IMR-90 (cell line): ENCODE measurements around the gene FOXN3. TPM values are rescaled to one million over a fixed set of nuclear protein-coding genes. Genes with fewer than 3 reads are reported as not detected.

ENCODE experiments used
- ATAC-seq: fragments of 200-7000 bp; cut with Tn5 transposase; 2 replicates; pipeline ENCODE4 v1.9.1; 2020; ENCODE audit warnings: low read depth, mild to moderate bottlenecking, moderate library complexity
- BruUV-seq: library from RNA; stranded (reverse); fragments of 400-500 nt; replicated peaks from 2 replicates; lab custom pipeline; 2021; lab: Mats Ljungman, UMichigan
- CTCF ChIA-PET: fragments of 300-600 bp; formaldehyde crosslinking; extraction: SDS; loops from one replicate; lab custom pipeline; 2021; ENCODE audit warnings: antibody characterized with exemption; lab: Yijun Ruan, JAX
- POLR2A ChIA-PET: fragments of 300-600 bp; sonication (Branson Sonifier 250); formaldehyde crosslinking; loops from one replicate; lab custom pipeline; 2022; ENCODE audit warnings: antibody characterized with exemption; ENCODE audit not compliant: unreplicated experiment; lab: Charles Lee
- DNase-seq: peaks from one replicate; pipeline ENCODE4 v3.0.0; 2013
- H2AFZ ChIP-seq: replicated peaks from 2 replicates; pipeline ENCODE3; 2013; ENCODE audit warnings: low read length, mild to moderate bottlenecking; ENCODE audit not compliant: poor library complexity
- H2AK5ac ChIP-seq: 2 replicates; pipeline ENCODE4 v1.6.1; 2013; ENCODE audit warnings: low read depth, low read length, inconsistent platforms
- H2AK9ac ChIP-seq: replicated peaks from 2 replicates; pipeline ENCODE3; 2013; ENCODE audit warnings: mild to moderate bottlenecking, low read depth, low read length, moderate library complexity; ENCODE audit not compliant: poor library complexity
- H2BK120ac ChIP-seq: 2 replicates; pipeline ENCODE4 v1.6.1; 2013; ENCODE audit warnings: low read depth, low read length, inconsistent platforms
- H2BK15ac ChIP-seq: 3 replicates; pipeline ENCODE4 v1.6.1; 2013; ENCODE audit warnings: low read depth, low read length, inconsistent platforms
- H2BK20ac ChIP-seq: 2 replicates; pipeline ENCODE4 v1.6.1; 2013; ENCODE audit warnings: low read depth, mild to moderate bottlenecking, inconsistent platforms, low read length, moderate library complexity
- H2BK5ac ChIP-seq: 2 replicates; pipeline ENCODE4 v1.6.1; 2013; ENCODE audit warnings: mild to moderate bottlenecking, low read depth, low read length, inconsistent platforms; ENCODE audit not compliant: poor library complexity, severe bottlenecking
- H3K14ac ChIP-seq: replicated peaks from 2 replicates; pipeline ENCODE4 v1.6.1; 2013; ENCODE audit warnings: low read depth, low read length, inconsistent platforms
- H3K18ac ChIP-seq: 2 replicates; pipeline ENCODE4 v1.6.1; 2013; ENCODE audit warnings: low read depth, low read length, control low read depth
- H3K23ac ChIP-seq: 2 replicates; pipeline ENCODE4 v1.6.1; 2013; ENCODE audit warnings: low read depth, low read length, inconsistent platforms
- H3K27ac ChIP-seq: 2 replicates; pipeline ENCODE4 v1.5.1; 2013; ENCODE audit warnings: mild to moderate bottlenecking, control low read depth, low read length; ENCODE audit not compliant: insufficient read depth
- H3K27me3 ChIP-seq: 2 replicates; pipeline ENCODE4 v1.6.1; 2013; ENCODE audit warnings: low read length; ENCODE audit not compliant: control insufficient read depth, insufficient read depth
- H3K36me3 ChIP-seq: 2 replicates; pipeline ENCODE4 v1.6.1; 2013; ENCODE audit warnings: low read length, mixed read lengths; ENCODE audit not compliant: control insufficient read depth, insufficient read depth
- H3K4ac ChIP-seq: 2 replicates; pipeline ENCODE4 v1.6.1; 2013; ENCODE audit warnings: low read depth, low read length, inconsistent platforms
- H3K4me1 ChIP-seq: 2 replicates; pipeline ENCODE4 v1.6.1; 2013; ENCODE audit warnings: low read length, mixed read lengths; ENCODE audit not compliant: control insufficient read depth, insufficient read depth
- H3K4me2 ChIP-seq: 2 replicates; pipeline ENCODE4 v1.6.1; 2013; ENCODE audit warnings: low read depth, mild to moderate bottlenecking, control low read depth, low read length, moderate library complexity
- H3K4me3 ChIP-seq: 2 replicates; pipeline ENCODE4 v1.5.1; 2013; ENCODE audit warnings: low read depth, mild to moderate bottlenecking, control low read depth, low read length, moderate library complexity; ENCODE audit not compliant: insufficient read depth
- H3K56ac ChIP-seq: 2 replicates; pipeline ENCODE4 v1.6.1; 2013; ENCODE audit warnings: low read length, inconsistent platforms; ENCODE audit not compliant: insufficient read depth; ENCODE audit errors: extremely low read depth
- H3K79me1 ChIP-seq, 2 experiments: 2 replicates each; pipeline ENCODE4 v1.6.1; 2013; ENCODE audit warnings: low read length in 2 of 2, inconsistent platforms in 1 of 2, low read depth in 1 of 2
- H3K9ac ChIP-seq: 2 replicates; pipeline ENCODE4 v1.6.1; 2013; ENCODE audit warnings: low read depth, low read length, control low read depth
- H3K9me1 ChIP-seq: 2 replicates; pipeline ENCODE4 v1.6.1; 2013; ENCODE audit warnings: low read length, inconsistent platforms; ENCODE audit not compliant: insufficient read depth
- H3K9me3 ChIP-seq: 2 replicates; pipeline ENCODE4 v1.6.1; 2013; ENCODE audit warnings: low read length; ENCODE audit not compliant: control insufficient read depth, insufficient read depth
- H4K20me1 ChIP-seq: 2 replicates; pipeline ENCODE4 v1.6.1; 2013; ENCODE audit warnings: low read length, inconsistent platforms; ENCODE audit not compliant: insufficient read depth
- H4K5ac ChIP-seq: 2 replicates; pipeline ENCODE4 v1.6.1; 2013; ENCODE audit warnings: mild to moderate bottlenecking, low read depth, low read length, control low read depth
- H4K8ac ChIP-seq, 2 experiments: 2 replicates each; pipeline ENCODE4 v1.6.1; 2013; ENCODE audit warnings: low read depth in 2 of 2, low read length in 2 of 2, control low read depth in 1 of 2, inconsistent platforms in 1 of 2
- H4K91ac ChIP-seq: 2 replicates; pipeline ENCODE4 v1.6.1; 2013; ENCODE audit warnings: low read depth, low read length, inconsistent platforms; ENCODE audit not compliant: insufficient read depth
- CEBPB ChIP-seq: IDR thresholded peaks from 2 replicates; pipeline ENCODE4 v1.6.1; 2012; ENCODE audit warnings: low read depth, low read length, improper control_type of control experiment
- CHD1 ChIP-seq: IDR thresholded peaks from 2 replicates; pipeline ENCODE4 v1.6.1; 2012; ENCODE audit warnings: low read depth, low read length, improper control_type of control experiment
- CTCF ChIP-seq: conservative IDR thresholded peaks from 2 replicates; pipeline ENCODE4 v1.5.1; 2012; ENCODE audit warnings: mild to moderate bottlenecking, low read depth, low read length, improper control_type of control experiment
- ELK1 ChIP-seq: fragments of 150-350 bp; IDR thresholded peaks from 2 replicates; pipeline ENCODE4 v1.6.1; 2016; ENCODE audit warnings: low read depth, mild to moderate bottlenecking, low read length, moderate library complexity, borderline replicate concordance
- MXI1 ChIP-seq: IDR thresholded peaks from 2 replicates; pipeline ENCODE4 v1.6.1; 2012; ENCODE audit warnings: low read depth, mild to moderate bottlenecking, low read length, moderate library complexity, borderline replicate concordance
- POLR2A ChIP-seq: IDR thresholded peaks from 2 replicates; pipeline ENCODE4 v1.6.1; 2012; ENCODE audit warnings: mild to moderate bottlenecking, low read depth, low read length
- RCOR1 ChIP-seq: IDR thresholded peaks from 2 replicates; pipeline ENCODE4 v1.6.1; 2012; ENCODE audit warnings: mild to moderate bottlenecking, low read length, improper control_type of control experiment; ENCODE audit not compliant: insufficient replicate concordance
- USF2 ChIP-seq: fragments of 150-350 bp; IDR thresholded peaks from 2 replicates; pipeline ENCODE4 v1.6.1; 2017; ENCODE audit warnings: mild to moderate bottlenecking, antibody characterized with exemption, low read length, low read depth
- WGBS, 2 experiments: methylation state at CpG; one replicate each; pipeline versions ENCODE4 v1.1.5 to v1.1.7; 2013; ENCODE audit warnings: missing lambda C conversion rate in 2 of 2; ENCODE audit not compliant: insufficient read length in 1 of 2; ENCODE audit errors: extremely low coverage in 2 of 2; 5-methylcytosine and 5-hydroxymethylcytosine counted together
- dilution Hi-C: fragments of 300-500 bp; cut with HindIII; formaldehyde crosslinking; loops from one replicate; pipeline ENCODE4 v1.14.3; 2018; ENCODE audit warnings: low sequenced_read_pairs; ENCODE audit not compliant: unreplicated experiment
- in situ Hi-C: fragments of 300-500 bp; cut with MboI; formaldehyde crosslinking; loops from 3 replicates; pipeline ENCODE4 v1.14.3; 2019; ENCODE audit warnings: low sequenced_read_pairs, inconsistent platforms, mixed read lengths
- intact Hi-C: fragments of 100-400 bp; cut with micrococcal nuclease; formaldehyde crosslinking; loops from 2 replicates; pipeline ENCODE4 v1.10.0; 2022
- polyA plus RNA-seq, 3 experiments: library from polyadenylated mRNA; depleted of rRNA; stranded (reverse); fragments of >200 nt; gene quantifications; 2 replicates each; pipeline ENCODE4 v1.2.3, GENCODE V29; 2012; ENCODE audit warnings: low replicate concordance in 1 of 3
- total RNA-seq: library from RNA; depleted of rRNA; stranded (reverse); fragments of >200 nt; gene quantifications from 2 replicates; pipeline ENCODE4 v1.2.3, GENCODE V29; 2012

FOXN3 gene
- total and polyA plus RNA-seq, 2 of the 4 experiments (the other 2 are of a cell fraction) = 22.6 to 33.7 TPM

- POLR2A ChIA-PET = no interaction called here
- ATAC-seq = no peak
- Histone ChIP-seq H4K8ac (no peak overlapping the region), H3K56ac (no peak overlapping the region), H3K79me1 (peaks cover 7 to 47% of the 10 kb centered on the region in 2 experiments), H3K9me3 (no peaks in the 10 kb centered on the region), H3K9me1 (peaks cover 10% of the 10 kb centered on the region; the same call in 1 of the 2 replicates), H4K91ac (no peak overlapping the region), H3K36me3 (peaks cover 11% of the 10 kb centered on the region), H3K4ac (no peak overlapping the region), H3K4me2 (no peak overlapping the region), H3K4me3 (no peak overlapping the region), H2AFZ (no peak overlapping the region), H3K4me1 (no peaks in the 10 kb centered on the region), H2BK5ac (no peak overlapping the region), H3K14ac (no peak overlapping the region), H2BK20ac (no peak overlapping the region), H2AK5ac (no peak overlapping the region), H2AK9ac (no peak overlapping the region), H3K9ac (no peak overlapping the region), H3K27me3 (no peaks in the 10 kb centered on the region), H3K27ac (no peak overlapping the region), H4K20me1 (peaks cover 20% of the 10 kb centered on the region), H2BK15ac (no peak overlapping the region), H2BK120ac (no peak overlapping the region), H3K23ac (no peak overlapping the region), H3K18ac (no peak overlapping the region), H4K5ac (no peak overlapping the region)
- intact Hi-C loops (no loop called here), dilution Hi-C loops (no loop called here), in situ Hi-C loops (no loop called here)
- no TSS peak for BruUV-seq
- no peak for DNase-seq
- TF ChIP-seq RCOR1 = no peak
- no peak for TF ChIP-seq MXI1
- no peak for TF ChIP-seq CEBPB
- no peak for TF ChIP-seq ELK1
- no peak for TF ChIP-seq POLR2A
- no peak for TF ChIP-seq USF2
- TF ChIP-seq CTCF = no peak
- no peak for TF ChIP-seq CHD1
- CTCF ChIA-PET = no interaction called here
- no CpG with 5 or more reads among the region's 7 CpGs for WGBS, 2 experiments
Measured at GRCh38 chr14:89207925-89208328, 209.1 kb downstream of the FOXN3 start.
